NCI-H146 (cell line): ENCODE results near the gene TOR1B.
"Not testable (repeated sequence)": the region's sequence is repeated elsewhere in the genome, so short reads cannot be mapped to it uniquely, and the experiment has no call there.

ENCODE experiments used
- DNase-seq: peaks from one replicate; lab custom pipeline; 2025; lab: John Stamatoyannopoulos, UW

Gene TOR1B

DNA sequence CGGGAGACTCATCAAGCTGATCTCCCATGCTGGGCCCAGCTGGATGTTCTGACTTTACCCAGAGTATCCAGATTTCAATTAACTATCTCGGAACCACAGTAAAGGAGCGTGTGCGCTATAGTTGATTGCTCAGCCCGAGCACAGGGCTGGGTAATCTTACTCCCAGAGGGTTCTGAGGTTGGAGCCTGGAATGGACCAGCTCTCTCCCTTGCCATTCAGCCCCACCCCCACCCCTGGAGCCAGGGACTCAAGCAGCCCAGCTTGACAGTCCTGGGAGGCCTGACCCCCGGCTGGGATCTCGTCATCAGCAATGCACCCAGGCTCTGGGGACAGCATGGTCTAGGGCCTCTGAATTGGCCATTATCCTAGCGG is 26.4 kb upstream of the TOR1B start:
- DNase-seq = no peak

DNA sequence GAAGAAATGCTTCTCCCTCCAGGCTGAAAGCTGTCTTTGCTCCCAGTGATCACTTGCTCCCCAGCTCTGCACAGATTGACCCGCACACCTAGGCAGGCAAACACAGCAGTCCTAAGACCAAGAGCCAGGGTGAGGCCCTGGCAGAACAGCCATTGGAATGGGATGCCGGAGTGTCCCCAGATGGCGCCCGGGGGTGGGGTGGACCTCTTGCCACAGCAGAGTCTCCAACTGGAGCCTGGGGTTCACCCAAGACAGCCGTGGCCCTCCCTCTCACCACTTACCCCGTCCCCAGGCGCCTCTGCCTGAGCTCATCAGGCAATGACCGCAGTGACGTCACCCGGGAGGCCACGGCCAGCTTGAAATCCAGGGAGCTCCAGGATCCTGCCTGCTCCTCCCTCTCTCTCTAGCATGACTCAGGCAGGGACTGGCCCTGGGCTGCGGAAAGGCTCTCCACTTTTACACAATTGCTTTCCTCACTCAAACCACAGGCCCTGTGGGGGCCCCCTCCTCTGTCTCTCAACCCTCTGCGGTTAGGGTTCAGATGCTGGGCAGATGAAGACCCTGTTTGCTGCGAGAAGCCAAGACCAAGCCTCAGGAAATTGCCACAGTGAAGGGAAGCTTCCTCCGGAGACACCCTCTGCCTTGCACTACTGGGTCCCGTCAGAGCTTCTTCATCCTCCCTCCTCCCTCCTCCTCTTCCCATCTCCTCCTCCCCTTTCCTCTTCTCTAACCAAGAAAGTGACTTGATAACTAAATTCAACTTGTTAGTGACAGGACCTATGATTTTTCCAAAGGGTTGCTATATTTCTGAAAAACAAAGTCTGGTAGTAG is 25.8 kb upstream of the TOR1B start:
- DNase-seq = peak; percentile 17

DNA sequence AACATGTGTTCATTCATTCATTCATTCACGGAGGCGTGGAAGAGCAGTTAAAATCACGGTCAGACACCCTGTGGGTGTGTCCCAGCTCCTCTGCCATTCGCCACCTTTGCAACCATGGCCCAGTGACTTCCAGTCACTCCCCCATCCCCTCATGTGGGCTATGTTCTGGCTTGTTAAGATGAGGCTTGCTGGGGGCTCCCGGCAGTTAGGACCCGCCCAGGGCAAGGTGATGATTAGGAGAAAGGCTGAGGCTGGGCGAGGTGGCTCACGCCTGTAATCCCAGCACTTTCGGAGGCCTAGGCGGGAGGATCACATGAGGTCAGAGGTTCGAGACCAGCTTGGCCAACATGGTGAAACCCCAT is 25.2 kb upstream of the TOR1B start:
- DNase-seq = no peak

DNA sequence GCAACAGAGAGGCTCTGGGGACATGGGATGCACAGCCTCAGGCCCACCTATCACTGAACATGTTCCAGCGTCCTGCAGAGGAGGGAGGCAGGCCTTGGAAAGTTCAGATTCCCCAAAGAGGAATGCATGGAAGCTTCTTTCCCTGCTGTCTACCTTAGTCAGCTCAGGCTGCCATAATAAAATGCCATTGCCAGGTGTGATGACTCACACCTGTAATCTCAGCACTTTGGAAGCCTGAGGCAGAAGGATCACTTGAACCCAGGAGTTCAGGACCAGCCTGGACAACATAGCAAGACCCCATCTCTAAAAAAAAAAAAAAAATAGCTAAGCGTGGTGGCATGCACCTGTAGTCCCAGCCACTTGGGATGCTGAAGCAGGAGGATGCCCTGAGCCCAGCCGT is 24.5 kb upstream of the TOR1B start:
- no peak for DNase-seq

DNA sequence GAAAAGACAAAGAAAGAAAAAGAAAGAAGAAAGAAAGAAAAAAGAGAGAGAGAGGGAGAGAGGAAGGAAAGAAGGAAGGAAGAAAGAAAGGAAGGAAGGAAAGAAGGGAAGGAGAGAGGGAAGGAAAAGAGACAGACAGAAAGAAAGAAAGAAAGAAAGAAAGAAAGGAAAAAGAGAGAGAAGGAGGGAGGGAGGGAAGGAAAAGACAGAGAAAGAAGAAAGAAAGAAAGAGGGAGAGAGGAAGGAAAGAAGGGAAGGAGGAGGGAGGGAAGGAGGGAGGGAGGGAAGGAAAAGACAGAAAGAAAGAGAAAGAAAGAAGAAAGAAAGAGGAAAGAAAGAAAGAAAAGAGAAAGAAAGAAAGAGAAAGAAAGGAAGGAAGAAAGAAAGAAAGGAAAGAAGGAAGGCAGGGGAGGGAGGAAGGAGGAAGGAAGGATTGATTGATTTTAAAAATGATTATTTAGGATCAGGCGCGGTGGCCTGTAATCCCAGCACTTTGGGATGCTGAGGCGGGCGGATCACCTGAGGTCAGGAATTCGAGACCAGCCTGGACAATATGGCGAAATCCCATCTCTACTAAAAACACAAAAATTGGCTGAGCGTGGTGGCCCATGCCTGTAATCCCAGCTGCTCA is 23.3 kb upstream of the TOR1B start:
- no peak for DNase-seq

DNA sequence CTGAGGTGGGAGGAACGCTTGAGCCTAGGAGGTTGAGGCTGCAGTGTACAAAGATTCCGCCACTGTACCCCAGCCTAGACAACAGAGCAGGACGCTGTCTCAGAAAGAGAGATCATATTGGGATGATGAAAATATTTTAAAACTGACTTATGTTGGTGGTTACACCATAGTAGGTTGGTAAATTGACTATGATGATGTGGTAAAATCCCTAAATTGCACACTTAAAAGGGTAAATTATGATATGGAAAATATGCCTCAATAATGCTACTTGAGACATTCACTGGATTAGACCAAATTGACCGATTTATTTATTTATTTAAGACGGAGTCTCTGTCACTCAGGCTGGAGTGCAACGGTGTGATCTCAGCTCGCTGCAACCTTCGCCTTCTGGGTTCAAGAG is 21.9 kb upstream of the TOR1B start:
- no peak for DNase-seq

DNA sequence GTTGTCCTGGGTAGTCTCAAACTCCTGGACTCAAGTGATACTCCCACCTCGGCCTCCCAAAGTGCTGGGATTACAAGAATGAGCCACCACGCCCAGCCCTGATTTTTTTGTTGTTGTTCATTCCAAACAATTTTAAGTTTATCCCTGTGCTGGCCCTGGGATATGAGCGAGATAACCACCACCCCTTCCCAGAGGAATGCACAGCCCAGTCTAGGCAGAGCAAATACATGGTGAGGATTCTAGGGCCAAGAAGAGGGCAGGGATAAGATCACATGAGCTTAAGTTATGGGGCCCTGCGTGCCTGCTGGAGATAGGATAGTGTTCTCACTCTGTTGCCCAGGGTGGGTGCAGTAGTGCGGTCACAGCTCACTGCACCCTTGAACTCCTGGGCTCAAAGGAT is 21.0 kb upstream of the TOR1B start:
- DNase-seq = no peak

DNA sequence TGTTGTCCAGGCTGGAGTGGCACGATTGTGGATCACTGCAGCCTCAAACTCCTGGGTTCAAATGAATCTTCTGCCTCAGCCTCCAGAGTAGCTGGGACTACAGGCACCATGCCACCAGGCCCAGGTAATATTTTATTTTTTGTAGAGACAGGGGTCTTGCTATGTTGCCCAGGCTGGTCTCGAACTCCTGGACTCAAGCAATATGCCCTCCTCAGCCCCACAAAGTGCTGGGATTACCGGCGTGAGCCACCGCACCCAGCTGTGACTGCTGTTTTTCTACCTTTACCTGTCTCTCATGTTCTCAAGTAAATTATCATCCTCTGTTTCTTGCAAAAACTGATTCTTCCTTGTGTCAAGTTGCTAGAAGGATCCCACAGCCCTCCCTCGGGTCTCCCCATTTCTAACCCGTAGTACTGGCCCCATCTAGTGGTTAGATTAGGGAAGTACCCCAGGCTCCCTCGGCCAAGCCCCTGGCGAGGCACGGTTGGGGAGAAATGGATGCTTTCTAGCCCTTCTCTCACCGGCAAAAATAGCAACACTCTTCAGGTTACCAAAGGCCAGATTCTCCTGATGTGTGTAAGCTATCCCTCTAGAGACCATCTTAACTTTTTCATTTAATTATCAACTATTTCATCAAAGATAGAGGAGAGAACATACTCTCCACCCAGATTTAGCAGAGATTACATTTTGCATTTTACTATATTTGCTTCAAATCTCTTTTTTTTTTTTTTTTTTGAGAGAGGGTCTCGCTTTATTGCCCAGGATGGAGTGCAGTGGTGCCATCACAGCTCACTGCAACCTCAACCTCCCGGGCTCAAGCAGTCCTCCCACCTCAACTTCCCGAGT is 19.2 kb upstream of the TOR1B start:
- peak; percentile 25 for DNase-seq

DNA sequence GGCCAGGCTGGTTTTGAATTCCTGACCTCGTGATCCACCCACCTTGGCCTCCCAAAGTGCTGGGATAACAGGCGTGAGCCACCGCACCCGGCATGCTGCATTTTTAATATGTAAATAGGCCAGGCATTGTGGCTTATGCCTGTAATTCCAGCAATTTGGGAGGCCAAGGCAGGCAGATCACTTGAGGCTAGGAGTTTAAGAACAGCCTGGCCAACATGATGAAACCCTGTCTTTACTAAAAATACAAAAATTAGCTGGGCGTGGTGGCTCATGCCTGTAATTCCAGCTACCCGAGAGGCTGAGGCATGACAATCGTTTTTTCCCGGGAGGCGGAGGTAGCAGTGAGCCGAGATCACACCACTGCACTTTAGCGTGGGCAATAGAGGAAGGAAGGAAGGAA is 18.0 kb upstream of the TOR1B start:
- DNase-seq = not testable (repeated sequence)

DNA sequence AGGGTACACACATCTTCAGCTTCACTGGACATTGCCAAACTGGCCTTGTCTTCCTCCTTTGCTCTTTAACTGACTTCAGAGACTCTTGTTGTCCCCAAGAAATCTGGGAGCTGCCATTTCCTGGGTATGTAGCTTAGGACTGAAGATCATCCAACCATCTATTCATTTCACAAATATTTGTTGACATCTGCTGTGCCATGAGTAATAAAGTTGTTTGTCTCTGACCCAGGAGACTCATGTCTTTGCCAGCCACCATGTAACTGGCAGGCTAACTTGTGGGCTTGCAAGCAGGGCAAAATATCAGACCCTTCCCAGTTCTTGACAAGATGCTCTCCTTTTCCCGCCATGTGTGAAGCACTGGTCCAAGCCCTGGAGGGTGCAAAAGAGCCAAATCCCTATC is 17.1 kb upstream of the TOR1B start:
- no peak for DNase-seq

DNA sequence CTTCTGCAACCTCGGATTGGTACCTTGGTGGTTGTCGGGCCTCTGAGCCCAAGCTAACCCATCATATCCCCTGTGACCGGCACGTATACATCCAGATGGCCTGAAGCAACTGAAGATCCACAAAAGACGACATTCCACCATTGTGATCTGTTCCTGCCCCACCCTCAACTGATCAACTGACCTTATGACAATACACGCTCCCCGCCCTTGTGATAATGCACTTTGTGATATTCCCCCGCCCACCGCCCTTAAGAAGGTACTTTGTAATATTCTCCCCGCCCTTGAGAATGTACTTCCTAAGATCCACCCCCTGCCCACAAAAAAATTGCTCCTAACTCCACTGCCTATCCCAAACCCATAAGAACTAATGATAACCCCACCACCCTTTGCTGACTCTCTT is 16.5 kb upstream of the TOR1B start:
- no peak for DNase-seq

DNA sequence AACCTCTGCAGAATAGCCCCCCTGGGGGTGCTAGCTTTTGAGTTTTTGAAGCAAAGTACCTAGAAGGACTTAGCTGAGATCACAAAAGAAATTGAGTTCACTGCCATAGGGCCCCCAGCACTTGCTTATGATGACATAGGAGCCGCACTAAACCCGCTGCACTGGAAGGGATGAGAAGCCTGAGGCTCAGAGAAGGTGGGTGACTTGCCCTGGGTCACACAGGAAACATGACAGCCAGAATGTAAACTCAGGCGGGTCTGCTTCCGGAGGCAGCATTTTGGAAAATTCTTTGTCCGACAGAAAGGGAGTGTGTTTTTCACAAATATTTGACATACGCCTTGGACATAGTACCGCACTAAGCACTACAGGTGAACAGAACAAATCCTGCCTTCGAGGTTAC is 8.4 kb upstream of the TOR1B start:
- no peak for DNase-seq

DNA sequence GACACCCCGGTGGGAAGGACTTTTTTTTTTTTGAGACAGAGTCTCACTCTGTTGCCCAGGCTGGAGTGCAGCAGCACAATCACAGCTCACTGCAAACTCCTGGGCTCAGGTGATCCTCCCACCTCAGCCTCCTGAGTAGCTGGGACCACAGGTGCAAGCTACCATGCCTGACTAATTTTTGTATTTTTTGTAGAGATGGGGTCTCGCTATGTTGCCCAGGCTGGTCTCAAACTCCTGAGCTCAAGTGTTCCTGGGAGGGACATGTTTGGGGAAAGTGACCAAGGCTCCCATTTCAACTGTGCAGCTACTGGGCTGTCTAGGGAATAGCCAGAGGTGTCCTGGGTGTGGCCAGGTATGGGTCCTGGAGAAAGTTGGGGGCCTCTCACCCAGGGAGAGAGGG is 7.0 kb upstream of the TOR1B start:
- DNase-seq = not testable (repeated sequence)

DNA sequence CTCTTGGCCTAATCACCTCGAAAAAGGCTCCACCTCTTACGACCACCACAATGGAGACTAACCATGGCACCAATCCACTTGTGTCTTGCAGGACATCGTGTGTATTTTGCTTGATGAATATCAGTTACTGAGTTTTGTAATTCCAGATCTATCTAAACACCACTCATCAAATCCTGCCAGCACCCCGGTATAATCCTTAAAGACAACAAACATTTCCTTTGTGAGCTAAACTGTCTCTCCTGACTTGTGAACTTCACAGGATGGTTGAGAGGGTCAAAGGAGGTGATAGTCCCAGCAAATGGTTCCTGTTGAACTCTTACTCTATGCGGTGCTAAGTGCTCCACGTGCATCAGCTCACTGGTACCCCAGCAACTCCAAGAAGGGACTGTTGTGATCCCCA is 4.0 kb upstream of the TOR1B start:
- no peak for DNase-seq

DNA sequence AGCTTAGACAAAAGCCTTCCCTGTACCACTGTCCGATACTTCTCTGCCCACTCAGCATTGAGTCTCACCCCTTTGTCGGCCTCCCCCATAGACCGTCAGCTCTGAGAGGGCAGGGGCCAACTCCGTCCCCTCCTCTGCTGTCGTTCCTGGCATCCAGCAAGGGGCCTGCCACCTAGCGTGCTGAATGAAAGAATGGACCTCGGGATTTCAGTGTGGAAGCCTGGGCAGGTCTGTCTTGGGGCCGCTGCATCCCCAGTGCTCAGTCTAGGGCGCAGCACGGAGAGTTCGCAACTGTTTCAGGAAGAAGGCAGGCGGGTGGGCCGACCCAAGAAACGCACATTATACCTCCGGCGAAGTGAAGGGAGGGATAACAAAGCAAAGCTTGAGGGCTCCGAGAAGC is 1.5 kb upstream of the TOR1B start:
- no peak for DNase-seq

DNA sequence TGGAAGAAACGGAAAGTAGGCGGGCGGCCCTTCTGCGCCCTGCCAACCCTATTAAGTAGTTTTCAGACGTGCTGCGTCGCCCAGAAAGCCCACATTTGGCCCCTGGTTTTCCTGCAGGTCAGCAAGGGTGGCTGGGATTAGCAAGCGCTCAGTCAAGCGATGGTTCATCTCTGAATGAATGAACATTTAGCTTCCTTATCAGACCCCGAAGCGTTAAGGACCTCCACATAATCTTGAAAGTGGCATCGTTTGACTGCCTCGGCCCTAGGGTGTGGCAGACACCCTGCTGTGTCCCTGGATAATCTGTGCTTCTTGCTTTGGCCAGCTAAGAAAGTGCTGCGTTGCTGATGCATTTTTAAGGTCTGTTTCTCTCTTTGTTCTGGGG is 684 bp downstream of the TOR1B start:
- DNase-seq = no peak

DNA sequence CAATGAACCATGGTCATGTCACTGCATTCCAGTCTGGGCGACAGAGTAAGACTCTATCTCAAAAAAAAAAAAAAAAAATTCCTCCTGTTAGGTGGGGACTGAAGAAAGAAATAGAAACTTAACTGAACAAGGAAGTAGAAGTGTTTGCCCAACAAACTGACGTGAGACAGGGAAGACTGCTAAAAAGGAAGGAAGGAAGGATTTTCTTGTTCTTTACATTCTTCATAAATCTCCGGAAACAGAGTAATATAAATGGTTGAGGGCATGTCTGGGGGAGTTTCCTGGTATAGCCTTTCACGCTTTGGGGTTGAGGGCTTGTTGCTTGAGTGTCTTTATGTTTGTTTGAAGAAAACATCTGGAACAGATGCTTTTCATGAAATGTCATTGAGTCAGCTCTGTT is 3.1 kb downstream of the TOR1B start:
- no peak for DNase-seq

DNA sequence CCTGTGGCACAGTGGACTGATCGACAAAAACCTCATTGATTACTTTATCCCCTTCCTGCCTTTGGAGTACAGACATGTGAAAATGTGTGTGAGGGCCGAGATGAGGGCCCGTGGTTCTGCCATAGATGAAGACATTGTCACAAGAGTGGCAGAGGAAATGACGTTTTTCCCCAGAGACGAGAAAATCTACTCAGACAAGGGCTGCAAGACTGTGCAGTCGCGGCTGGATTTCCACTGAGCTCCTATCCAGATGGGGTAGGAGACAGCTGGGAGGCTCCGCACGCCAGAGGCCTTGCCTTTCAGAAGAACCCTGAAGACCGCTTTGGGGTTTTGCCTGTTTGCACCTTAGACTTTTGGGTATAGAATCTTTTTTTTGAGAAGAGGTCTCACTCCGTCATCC is 6.4 kb downstream of the TOR1B start:
- no peak for DNase-seq

DNA sequence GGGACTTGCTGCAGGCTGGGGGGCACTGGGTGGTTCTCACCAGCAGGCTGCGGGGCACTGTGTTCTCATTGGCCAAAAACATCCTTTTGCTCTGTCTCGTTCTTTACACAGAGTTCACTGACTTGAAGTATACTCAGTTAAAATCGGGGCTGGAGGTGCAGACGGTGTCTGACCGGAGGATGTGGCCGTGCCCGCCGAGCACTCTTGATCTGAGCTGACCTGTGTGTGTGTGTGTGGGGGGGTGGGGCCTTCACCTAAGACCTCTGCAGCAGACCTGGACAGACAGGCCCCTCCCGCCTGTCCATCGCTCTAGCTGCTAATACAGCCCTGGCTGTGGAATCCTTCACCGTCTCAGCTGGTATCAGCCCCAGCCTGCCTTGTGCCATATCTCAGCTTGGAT is 7.1 kb downstream of the TOR1B start:
- no peak for DNase-seq

DNA sequence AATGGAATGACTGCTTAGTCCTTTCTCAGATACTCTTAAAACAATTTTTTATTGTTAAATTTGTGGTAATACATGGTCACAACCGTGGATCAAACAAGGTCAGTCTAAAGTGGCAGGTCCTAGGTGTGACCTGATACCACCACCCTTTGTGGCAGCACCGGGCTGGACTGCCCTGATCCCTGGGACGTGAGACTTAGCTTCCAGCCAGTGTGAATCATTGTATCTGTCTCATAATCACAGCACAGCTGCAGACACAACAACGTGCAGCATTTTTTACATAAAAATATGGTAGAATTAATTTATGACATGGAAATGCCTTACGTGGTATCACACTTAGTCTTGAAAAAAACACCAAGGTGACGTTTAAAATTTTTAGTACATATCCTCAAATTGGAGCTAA is 7.8 kb downstream of the TOR1B start:
- no peak for DNase-seq

DNA sequence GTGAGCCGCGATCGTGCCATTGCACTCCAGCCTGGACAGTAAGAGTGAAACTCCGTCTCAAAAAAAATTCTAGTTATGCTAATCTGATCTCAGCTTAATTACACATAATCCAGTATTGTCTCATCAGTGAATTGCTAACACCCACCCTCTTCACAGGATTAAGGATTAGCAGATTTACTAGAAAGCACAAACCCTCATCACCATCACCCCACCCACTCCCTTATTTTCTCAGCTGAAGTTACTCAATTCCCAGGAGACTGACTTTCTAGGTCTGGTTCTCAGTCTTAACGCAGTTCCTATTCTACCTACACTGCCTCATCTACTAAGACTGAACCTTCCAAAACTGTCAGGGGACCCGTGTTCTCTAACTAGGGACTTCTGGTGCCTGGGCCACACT is 9.0 kb downstream of the TOR1B start:
- no peak for DNase-seq

DNA sequence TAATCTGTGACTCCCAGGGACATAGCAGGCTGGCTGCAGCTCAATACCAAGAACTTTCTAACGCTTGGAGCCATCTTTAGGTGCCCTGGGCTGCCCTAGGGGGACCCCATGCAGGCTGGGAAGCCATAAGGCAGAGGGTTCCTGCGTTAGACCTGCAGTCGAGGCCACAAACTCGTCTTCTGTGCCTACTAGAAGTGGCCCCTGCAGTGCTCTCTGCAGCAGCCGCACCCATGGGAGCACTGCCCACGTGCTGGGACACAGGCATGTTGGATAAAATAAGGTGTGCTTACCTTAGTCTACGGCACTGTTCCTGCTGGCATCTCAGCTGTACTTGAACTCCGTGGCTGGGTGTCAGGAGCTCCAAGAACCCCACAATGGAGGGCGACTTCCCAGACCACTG is 9.4 kb downstream of the TOR1B start:
- no peak for DNase-seq

DNA sequence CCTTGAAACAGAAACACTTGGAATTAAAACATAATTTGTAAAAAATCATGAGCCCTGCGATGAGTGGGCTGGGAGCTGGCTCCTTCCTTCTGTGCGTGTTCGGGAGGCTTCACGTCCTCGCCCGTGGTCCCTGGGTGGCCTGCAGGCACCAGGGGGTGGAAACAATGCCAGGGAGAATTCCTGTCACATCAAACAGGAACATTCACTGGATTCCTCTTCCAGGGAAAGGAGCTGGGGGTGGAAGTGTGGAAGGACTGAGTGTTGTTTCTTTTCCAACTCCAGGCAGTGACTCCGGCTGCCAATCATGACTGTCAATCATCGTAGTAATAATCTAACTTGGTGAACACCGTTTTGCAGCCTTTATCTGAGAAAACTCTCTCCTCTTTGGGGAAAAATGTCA is 10.7 kb downstream of the TOR1B start:
- no peak for DNase-seq
